GM12875 (cell line): ENCODE data around the gene ERRFI1.
"Not testable (repeated sequence)": the region's sequence is repeated elsewhere in the genome, so short reads cannot be mapped to it uniquely, and the experiment has no call there.

Source experiments
- H3K4me3 ChIP-seq: one replicate; pipeline ENCODE4 v1.5.1; 2011; ENCODE audit warnings: low read depth, low read length, control low read depth
- CTCF ChIP-seq: IDR thresholded peaks from 2 replicates; pipeline ENCODE4 v1.5.1; 2011; ENCODE audit warnings: low read depth, mild to moderate bottlenecking, control low read depth, inconsistent platforms, low read length, moderate library complexity, borderline replicate concordance; ENCODE audit not compliant: insufficient read depth

The ERRFI1 gene

GRCh38 chr1:8051650-8052049 is 25.5 kb upstream of the ERRFI1 start:
- no peak for TF ChIP-seq CTCF
- H3K4me3 ChIP-seq: no peak overlapping the region

GRCh38 chr1:8049229-8049628 is 23.1 kb upstream of the ERRFI1 start:
- not testable (repeated sequence) for H3K4me3 ChIP-seq

GRCh38 chr1:8047686-8048445 is 21.8 kb upstream of the ERRFI1 start:
- H3K4me3 ChIP-seq: no peak overlapping the region
- no peak for TF ChIP-seq CTCF

GRCh38 chr1:8047112-8047511 is 21.0 kb upstream of the ERRFI1 start:
- no peak for TF ChIP-seq CTCF
- no peak overlapping the region for H3K4me3 ChIP-seq

GRCh38 chr1:8046391-8046790 is 20.3 kb upstream of the ERRFI1 start:
- no peak for TF ChIP-seq CTCF
- no peak overlapping the region for H3K4me3 ChIP-seq

- no peak overlapping the region for H3K4me3 ChIP-seq
- TF ChIP-seq CTCF: no peak
These were observed 17.5 kb upstream of the ERRFI1 start for GRCh38 chr1:8043621-8044020.

- TF ChIP-seq CTCF: no peak
- no peak overlapping the region for H3K4me3 ChIP-seq
These were observed 16.0 kb upstream of the ERRFI1 start for GRCh38 chr1:8042134-8042533.
